ENCODE results near the gene RBCK1.

The RBCK1 gene

GRCh38 chr20:399182-399707, 8.9 kb upstream of the RBCK1 start:
- Histone ChIP-seq H3K4me2 (ENCODE audit: insufficient read depth, low read length) (no peak overlapping the region), H3K27me3 (ENCODE audit: insufficient read depth, low read length, poor library complexity) (no peaks in the 10 kb centered on the region), H4K20me1 (ENCODE audit: insufficient read depth, low read length) (0 out of 2 replicates have a peak, but pooled peaks cover 5% of the 10 kb centered on the region), H3K27ac (ENCODE audit: low read length) (peak overlapping the region; percentile 55; the same call in 1 of the 2 replicates), H3K4me1 (ENCODE audit: insufficient read depth, low read length) (peaks cover 45% of the 10 kb centered on the region), H3K4me3 (ENCODE audit: low read depth in 1 of 2, low read length in 2 of 2) (no peak overlapping the region), H3K79me2 (ENCODE audit: insufficient read depth, low read length) (no peaks in the 10 kb centered on the region), H3K9ac (ENCODE audit: low read depth, low read length) (no peak overlapping the region), H2AFZ (ENCODE audit: low read depth, low read length) (no peak overlapping the region), H3K9me3 (ENCODE audit: insufficient read depth, low read length, severe bottlenecking) (no peaks in the 10 kb centered on the region), H3K36me3 (ENCODE audit: insufficient read depth, low read length) (peaks cover 37% of the 10 kb centered on the region)
- no peak for ATAC-seq (ENCODE audit: insufficient read depth, low read depth)
- no peak for DNase-seq
- no peak for TF ChIP-seq EZH2 (IDR thresholded peaks at IDR 0.05; ENCODE audit: borderline replicate concordance, low read depth, low read length, severe bottlenecking)
- TF ChIP-seq CTCF (IDR thresholded peaks at IDR 0.05; ENCODE audit: borderline replicate concordance, extremely low read depth, low read length, poor library complexity, severe bottlenecking): no peak

- Histone ChIP-seq H4K20me1 (ENCODE audit: insufficient read depth, low read length) (0 out of 2 replicates have a peak, but pooled peaks cover 5% of the 10 kb centered on the region), H3K27me3 (ENCODE audit: insufficient read depth, low read length, poor library complexity) (no peaks in the 10 kb centered on the region), H3K9me3 (ENCODE audit: insufficient read depth, low read length, severe bottlenecking) (no peaks in the 10 kb centered on the region), H3K4me2 (ENCODE audit: insufficient read depth, low read length) (no peak overlapping the region), H3K27ac (ENCODE audit: low read length) (peak overlapping the region; percentile 77), H3K79me2 (ENCODE audit: insufficient read depth, low read length) (no peaks in the 10 kb centered on the region), H2AFZ (ENCODE audit: low read depth, low read length) (no peak overlapping the region), H3K9ac (ENCODE audit: low read depth, low read length) (peak overlapping the region; percentile 33; the same call in 1 of the 2 replicates), H3K4me1 (ENCODE audit: insufficient read depth, low read length) (peaks cover 45% of the 10 kb centered on the region), H3K36me3 (ENCODE audit: insufficient read depth, low read length) (peaks cover 29% of the 10 kb centered on the region), H3K4me3 (ENCODE audit: low read depth in 1 of 2, low read length in 2 of 2) (no peak overlapping the region)
- ATAC-seq (ENCODE audit: insufficient read depth, low read depth): peak; percentile 47
- no peak for DNase-seq
- TF ChIP-seq CTCF (IDR thresholded peaks at IDR 0.05; ENCODE audit: borderline replicate concordance, extremely low read depth, low read length, poor library complexity, severe bottlenecking): no peak
- TF ChIP-seq EZH2 (IDR thresholded peaks at IDR 0.05; ENCODE audit: borderline replicate concordance, low read depth, low read length, severe bottlenecking): no peak
Measured at GRCh38 chr20:400128-400453, 8.0 kb upstream of the RBCK1 start.

GRCh38 chr20:400454-401275, 7.4 kb upstream of the RBCK1 start:
- TF ChIP-seq EZH2 (IDR thresholded peaks at IDR 0.05; ENCODE audit: borderline replicate concordance, low read depth, low read length, severe bottlenecking) (no peak), CTCF (IDR thresholded peaks at IDR 0.05; ENCODE audit: borderline replicate concordance, extremely low read depth, low read length, poor library complexity, severe bottlenecking) (no peak)
- Histone ChIP-seq H3K4me1 (ENCODE audit: insufficient read depth, low read length) (peaks cover 45% of the 10 kb centered on the region), H3K79me2 (ENCODE audit: insufficient read depth, low read length) (no peaks in the 10 kb centered on the region), H3K36me3 (ENCODE audit: insufficient read depth, low read length) (peaks cover 23% of the 10 kb centered on the region), H3K27ac (ENCODE audit: low read length) (peak overlapping the region; percentile 77), H2AFZ (ENCODE audit: low read depth, low read length) (peak overlapping the region; percentile 56), H3K9me3 (ENCODE audit: insufficient read depth, low read length, severe bottlenecking) (no peaks in the 10 kb centered on the region), H4K20me1 (ENCODE audit: insufficient read depth, low read length) (0 out of 2 replicates have a peak, but pooled peaks cover 5% of the 10 kb centered on the region), H3K4me3 (ENCODE audit: low read depth in 1 of 2, low read length in 2 of 2) (no peak overlapping the region), H3K27me3 (ENCODE audit: insufficient read depth, low read length, poor library complexity) (no peaks in the 10 kb centered on the region), H3K9ac (ENCODE audit: low read depth, low read length) (peak overlapping the region; percentile 33; the same call in 1 of the 2 replicates), H3K4me2 (ENCODE audit: insufficient read depth, low read length) (peak overlapping the region; percentile 13; the same call in 1 of the 2 replicates)
- DNase-seq: peak; percentile 55
- peak; percentile 53 for ATAC-seq (ENCODE audit: insufficient read depth, low read depth)

Data from DND-41 (cell line).